ENCODE data around the gene HNMT.

- TF ChIP-seq CTCF (optimal IDR thresholded peaks at IDR 0.05 in 1 of 3, IDR thresholded peaks at IDR 0.05 in 1 of 3, conservative IDR thresholded peaks at IDR 0.05 in 1 of 3; ENCODE audit: extremely low read depth in 1 of 3, insufficient read depth in 2 of 3, low read length in 3 of 3) = no peak
- no peak for TF ChIP-seq EZH2 (IDR thresholded peaks at IDR 0.05; ENCODE audit: low read length)
Observed at GRCh38 chr2:137927846-137928245, 36.4 kb upstream of the HNMT start.
